ENCODE data around the gene ABCB11.

Gene ABCB11

DNA sequence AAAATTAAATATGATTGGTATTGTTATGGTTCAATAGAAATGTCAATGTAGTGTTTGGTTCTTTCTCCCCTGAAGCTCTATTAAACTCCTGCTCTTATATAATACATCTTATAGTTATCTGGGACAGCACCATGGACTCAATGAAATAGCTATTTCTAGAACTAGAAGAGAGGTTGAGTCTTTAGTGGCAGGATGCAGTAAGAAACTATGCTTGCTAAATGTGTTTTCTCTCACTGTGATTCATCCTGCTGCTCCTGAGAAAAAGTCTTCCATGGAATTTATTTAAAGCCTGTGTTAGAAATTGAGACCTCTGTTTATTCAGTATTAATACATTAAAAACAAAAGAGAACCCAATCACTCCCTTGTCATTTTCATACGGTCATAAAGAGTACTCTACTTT is 68.5 kb downstream of the ABCB11 start:
- Histone ChIP-seq H3K4me1 (ENCODE audit: control insufficient read depth in 1 of 2, insufficient read depth in 2 of 2, low read length in 2 of 2) (no peaks in the 10 kb centered on the region), H3K36me3 (ENCODE audit: control insufficient read depth in 1 of 2, insufficient read depth in 2 of 2, low read length in 2 of 2) (no peaks in the 10 kb centered on the region), H3K27me3 (ENCODE audit: low read depth, low read length) (no peaks in the 10 kb centered on the region), H3K9me3 (ENCODE audit: control insufficient read depth in 1 of 2, low read length in 2 of 2) (no peaks in the 10 kb centered on the region), H3K27ac (ENCODE audit: low read length) (no peak overlapping the region), H3K4me3 (ENCODE audit: low read depth in 1 of 2, low read length in 2 of 2) (no peak overlapping the region)

GRCh38 chr2:168961450-168962229 is 69.5 kb downstream of the ABCB11 start:
- Histone ChIP-seq H3K4me3 (ENCODE audit: low read depth in 1 of 2, low read length in 2 of 2) (no peak overlapping the region), H3K4me1 (ENCODE audit: control insufficient read depth in 1 of 2, insufficient read depth in 2 of 2, low read length in 2 of 2) (no peaks in the 10 kb centered on the region), H3K27me3 (ENCODE audit: low read depth, low read length) (no peaks in the 10 kb centered on the region), H3K27ac (ENCODE audit: low read length) (no peak overlapping the region), H3K9me3 (ENCODE audit: control insufficient read depth in 1 of 2, low read length in 2 of 2) (no peaks in the 10 kb centered on the region), H3K36me3 (ENCODE audit: control insufficient read depth in 1 of 2, insufficient read depth in 2 of 2, low read length in 2 of 2) (no peaks in the 10 kb centered on the region)

- Histone ChIP-seq H3K4me3 (ENCODE audit: low read depth in 1 of 2, low read length in 2 of 2) (no peak overlapping the region), H3K9me3 (ENCODE audit: control insufficient read depth in 1 of 2, low read length in 2 of 2) (no peaks in the 10 kb centered on the region), H3K36me3 (ENCODE audit: control insufficient read depth in 1 of 2, insufficient read depth in 2 of 2, low read length in 2 of 2) (no peaks in the 10 kb centered on the region), H3K27ac (ENCODE audit: low read length) (no peak overlapping the region), H3K27me3 (ENCODE audit: low read depth, low read length) (no peaks in the 10 kb centered on the region), H3K4me1 (ENCODE audit: control insufficient read depth in 1 of 2, insufficient read depth in 2 of 2, low read length in 2 of 2) (no peaks in the 10 kb centered on the region)
Observed at GRCh38 chr2:168956392-168956791, 74.7 kb downstream of the ABCB11 start.

DNA sequence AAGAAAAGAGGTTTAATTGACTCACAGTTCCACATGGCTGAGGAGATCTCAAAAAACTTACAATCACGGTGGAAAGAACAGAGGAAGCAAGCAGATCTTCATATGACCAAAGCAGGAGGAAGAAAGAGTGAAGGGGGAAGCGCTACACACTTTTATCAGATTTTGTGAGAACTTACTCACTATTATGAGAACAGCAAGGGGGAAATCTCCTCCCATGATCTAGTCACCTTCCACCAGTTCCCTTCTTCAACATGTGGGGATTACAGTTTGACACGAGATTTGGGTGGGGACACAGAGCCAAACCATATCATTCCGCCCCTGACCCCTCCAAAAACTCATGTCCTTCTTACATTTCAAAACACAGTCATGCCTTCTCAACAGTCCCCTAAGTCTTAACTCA is 75.8 kb downstream of the ABCB11 start:
- no peaks in the 10 kb centered on the region for H3K27me3 ChIP-seq (ENCODE audit: low read depth, low read length)
- H3K36me3 ChIP-seq (ENCODE audit: control insufficient read depth in 1 of 2, insufficient read depth in 2 of 2, low read length in 2 of 2) = no peaks in the 10 kb centered on the region
- H3K4me3 ChIP-seq (ENCODE audit: low read depth in 1 of 2, low read length in 2 of 2) = no peak overlapping the region
- no peaks in the 10 kb centered on the region for H3K4me1 ChIP-seq (ENCODE audit: control insufficient read depth in 1 of 2, insufficient read depth in 2 of 2, low read length in 2 of 2)
- no peak overlapping the region for H3K27ac ChIP-seq (ENCODE audit: low read length)
- no peaks in the 10 kb centered on the region for H3K9me3 ChIP-seq (ENCODE audit: control insufficient read depth in 1 of 2, low read length in 2 of 2)

GRCh38 chr2:168954256-168954655 is 76.9 kb downstream of the ABCB11 start:
- Histone ChIP-seq H3K36me3 (ENCODE audit: control insufficient read depth in 1 of 2, insufficient read depth in 2 of 2, low read length in 2 of 2) (no peaks in the 10 kb centered on the region), H3K27me3 (ENCODE audit: low read depth, low read length) (no peaks in the 10 kb centered on the region), H3K4me1 (ENCODE audit: control insufficient read depth in 1 of 2, insufficient read depth in 2 of 2, low read length in 2 of 2) (no peaks in the 10 kb centered on the region), H3K4me3 (ENCODE audit: low read depth in 1 of 2, low read length in 2 of 2) (no peak overlapping the region), H3K9me3 (ENCODE audit: control insufficient read depth in 1 of 2, low read length in 2 of 2) (no peaks in the 10 kb centered on the region), H3K27ac (ENCODE audit: low read length) (no peak overlapping the region)

DNA sequence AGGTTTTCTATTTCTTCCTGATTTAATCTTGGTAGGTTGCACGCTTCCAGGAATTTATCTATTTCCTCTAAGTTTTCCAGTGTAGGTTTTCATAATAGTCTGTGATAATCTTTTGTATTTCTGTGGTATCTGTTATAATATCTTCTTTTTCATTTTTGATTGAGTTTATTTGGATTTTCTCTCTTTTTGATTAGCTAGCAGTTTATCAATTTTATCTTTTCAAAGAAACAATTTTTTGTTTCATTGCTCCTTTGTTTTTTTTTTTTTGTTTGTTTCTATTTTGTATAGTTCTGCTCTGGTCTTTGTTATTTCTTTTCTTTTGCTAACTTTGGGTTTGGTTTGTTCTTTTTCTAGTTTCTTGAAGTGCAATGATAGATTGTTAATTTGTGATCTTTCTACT is 78.7 kb downstream of the ABCB11 start:
- no peak overlapping the region for H3K4me3 ChIP-seq (ENCODE audit: low read depth in 1 of 2, low read length in 2 of 2)
- H3K9me3 ChIP-seq (ENCODE audit: control insufficient read depth in 1 of 2, low read length in 2 of 2) = no peaks in the 10 kb centered on the region
- no peaks in the 10 kb centered on the region for H3K4me1 ChIP-seq (ENCODE audit: control insufficient read depth in 1 of 2, insufficient read depth in 2 of 2, low read length in 2 of 2)
- H3K36me3 ChIP-seq (ENCODE audit: control insufficient read depth in 1 of 2, insufficient read depth in 2 of 2, low read length in 2 of 2) = no peaks in the 10 kb centered on the region
- no peak overlapping the region for H3K27ac ChIP-seq (ENCODE audit: low read length)
- no peaks in the 10 kb centered on the region for H3K27me3 ChIP-seq (ENCODE audit: low read depth, low read length)

DNA sequence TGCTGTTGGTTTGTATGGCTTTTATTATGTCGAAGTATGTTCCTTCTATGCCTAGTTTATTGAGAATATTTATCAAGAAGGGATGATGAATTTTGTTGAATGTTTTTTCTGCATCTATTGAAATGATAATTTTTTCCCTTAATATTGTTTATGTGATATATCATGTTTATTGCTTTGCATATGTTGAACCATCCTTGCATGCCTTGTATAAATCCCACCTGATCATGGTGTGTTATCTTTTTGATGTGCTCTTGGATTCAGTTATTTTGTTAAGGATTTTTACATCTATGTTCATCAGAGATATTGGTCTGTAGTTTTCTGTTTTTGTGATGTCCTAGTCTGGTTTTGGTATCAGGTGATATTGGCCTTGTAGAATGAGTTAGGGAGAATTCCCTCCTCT is 79.3 kb downstream of the ABCB11 start:
- no peak overlapping the region for H3K4me3 ChIP-seq (ENCODE audit: low read depth in 1 of 2, low read length in 2 of 2)
- H3K36me3 ChIP-seq (ENCODE audit: control insufficient read depth in 1 of 2, insufficient read depth in 2 of 2, low read length in 2 of 2) = no peaks in the 10 kb centered on the region
- no peak overlapping the region for H3K27ac ChIP-seq (ENCODE audit: low read length)
- no peaks in the 10 kb centered on the region for H3K27me3 ChIP-seq (ENCODE audit: low read depth, low read length)
- H3K9me3 ChIP-seq (ENCODE audit: control insufficient read depth in 1 of 2, low read length in 2 of 2) = no peaks in the 10 kb centered on the region
- no peaks in the 10 kb centered on the region for H3K4me1 ChIP-seq (ENCODE audit: control insufficient read depth in 1 of 2, insufficient read depth in 2 of 2, low read length in 2 of 2)

- Histone ChIP-seq H3K4me3 (ENCODE audit: low read depth in 1 of 2, low read length in 2 of 2) (no peak overlapping the region), H3K36me3 (ENCODE audit: control insufficient read depth in 1 of 2, insufficient read depth in 2 of 2, low read length in 2 of 2) (no peaks in the 10 kb centered on the region), H3K27me3 (ENCODE audit: low read depth, low read length) (no peaks in the 10 kb centered on the region), H3K27ac (ENCODE audit: low read length) (no peak overlapping the region), H3K4me1 (ENCODE audit: control insufficient read depth in 1 of 2, insufficient read depth in 2 of 2, low read length in 2 of 2) (no peaks in the 10 kb centered on the region), H3K9me3 (ENCODE audit: control insufficient read depth in 1 of 2, low read length in 2 of 2) (no peaks in the 10 kb centered on the region)
Observed at GRCh38 chr2:168949324-168949723, 81.8 kb downstream of the ABCB11 start.

DNA sequence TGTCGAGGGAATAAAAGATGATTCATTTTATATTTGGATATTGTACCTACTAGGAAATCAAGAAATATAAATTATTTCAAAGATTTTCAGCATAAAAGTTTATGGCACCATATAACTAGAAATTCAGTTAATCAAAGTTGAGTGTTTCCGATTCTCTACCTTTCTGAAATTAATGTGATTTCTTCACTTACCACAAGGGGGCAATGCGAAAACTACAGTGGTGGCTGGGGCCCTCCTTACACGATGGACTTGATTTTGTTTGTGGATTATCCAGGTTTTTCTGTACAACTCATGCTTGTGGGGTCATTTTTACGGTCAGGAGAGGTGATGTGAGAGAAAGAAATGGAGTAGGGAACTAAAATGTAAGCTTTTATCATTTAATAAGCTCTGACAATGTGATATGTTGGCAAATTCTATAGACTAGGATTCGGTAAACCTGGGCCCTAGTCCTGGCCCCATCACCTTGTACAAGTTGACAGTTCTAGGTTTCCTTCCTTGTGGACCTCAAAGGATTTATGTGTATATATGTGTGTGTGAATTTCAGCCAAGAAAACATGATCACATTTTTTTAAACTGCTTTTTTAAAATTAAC is 82.4 kb downstream of the ABCB11 start:
- H3K27me3 ChIP-seq (ENCODE audit: low read depth, low read length) = no peaks in the 10 kb centered on the region
- no peak overlapping the region for H3K27ac ChIP-seq (ENCODE audit: low read length)
- no peaks in the 10 kb centered on the region for H3K4me1 ChIP-seq (ENCODE audit: control insufficient read depth in 1 of 2, insufficient read depth in 2 of 2, low read length in 2 of 2)
- no peaks in the 10 kb centered on the region for H3K9me3 ChIP-seq (ENCODE audit: control insufficient read depth in 1 of 2, low read length in 2 of 2)
- no peak overlapping the region for H3K4me3 ChIP-seq (ENCODE audit: low read depth in 1 of 2, low read length in 2 of 2)
- H3K36me3 ChIP-seq (ENCODE audit: control insufficient read depth in 1 of 2, insufficient read depth in 2 of 2, low read length in 2 of 2) = no peaks in the 10 kb centered on the region

GRCh38 chr2:168945508-168945907 is 85.6 kb downstream of the ABCB11 start:
- Histone ChIP-seq H3K9me3 (ENCODE audit: control insufficient read depth in 1 of 2, low read length in 2 of 2) (no peaks in the 10 kb centered on the region), H3K27me3 (ENCODE audit: low read depth, low read length) (no peaks in the 10 kb centered on the region), H3K4me3 (ENCODE audit: low read depth in 1 of 2, low read length in 2 of 2) (no peak overlapping the region), H3K27ac (ENCODE audit: low read length) (no peak overlapping the region), H3K36me3 (ENCODE audit: control insufficient read depth in 1 of 2, insufficient read depth in 2 of 2, low read length in 2 of 2) (no peaks in the 10 kb centered on the region), H3K4me1 (ENCODE audit: control insufficient read depth in 1 of 2, insufficient read depth in 2 of 2, low read length in 2 of 2) (no peaks in the 10 kb centered on the region)

GRCh38 chr2:168944065-168944464 is 87.1 kb downstream of the ABCB11 start:
- no peaks in the 10 kb centered on the region for H3K27me3 ChIP-seq (ENCODE audit: low read depth, low read length)
- H3K4me1 ChIP-seq (ENCODE audit: control insufficient read depth in 1 of 2, insufficient read depth in 2 of 2, low read length in 2 of 2) = no peaks in the 10 kb centered on the region
- no peak overlapping the region for H3K4me3 ChIP-seq (ENCODE audit: low read depth in 1 of 2, low read length in 2 of 2)
- H3K27ac ChIP-seq (ENCODE audit: low read length) = no peak overlapping the region
- no peaks in the 10 kb centered on the region for H3K9me3 ChIP-seq (ENCODE audit: control insufficient read depth in 1 of 2, low read length in 2 of 2)
- no peaks in the 10 kb centered on the region for H3K36me3 ChIP-seq (ENCODE audit: control insufficient read depth in 1 of 2, insufficient read depth in 2 of 2, low read length in 2 of 2)

DNA sequence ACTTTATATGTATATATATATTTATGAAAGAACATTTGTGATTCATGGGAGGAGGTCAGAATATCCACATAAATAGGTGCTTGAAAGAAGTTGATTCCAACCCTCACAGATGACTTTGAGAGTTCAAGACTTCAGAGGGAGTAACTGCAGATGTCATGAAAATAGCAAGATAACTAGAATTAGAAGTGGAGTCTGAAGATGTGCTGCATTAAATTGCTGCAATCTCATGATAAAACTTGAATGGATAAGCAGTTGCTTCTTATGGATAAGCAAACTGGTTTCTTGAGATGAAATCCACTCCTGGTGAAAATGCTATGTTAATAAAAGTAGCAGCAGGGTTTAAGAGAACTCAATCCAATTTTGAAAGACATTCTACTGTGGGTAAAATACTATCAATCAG is 89.8 kb downstream of the ABCB11 start:
- Histone ChIP-seq H3K36me3 (ENCODE audit: control insufficient read depth in 1 of 2, insufficient read depth in 2 of 2, low read length in 2 of 2) (no peaks in the 10 kb centered on the region), H3K4me1 (ENCODE audit: control insufficient read depth in 1 of 2, insufficient read depth in 2 of 2, low read length in 2 of 2) (no peaks in the 10 kb centered on the region), H3K27me3 (ENCODE audit: low read depth, low read length) (no peaks in the 10 kb centered on the region), H3K4me3 (ENCODE audit: low read depth in 1 of 2, low read length in 2 of 2) (no peak overlapping the region), H3K27ac (ENCODE audit: low read length) (no peak overlapping the region), H3K9me3 (ENCODE audit: control insufficient read depth in 1 of 2, low read length in 2 of 2) (no peaks in the 10 kb centered on the region)
